GM23338 (cell line): ENCODE results near the gene CPT2. TPM values are rescaled to one million over a fixed set of nuclear protein-coding genes. Genes with fewer than 3 reads are reported as not detected.

Source experiments
- ATAC-seq: fragments of 200-7000 bp; cut with Tn5 transposase; 3 replicates; pipeline ENCODE4 v1.9.1; 2020
- DNase-seq: peaks from one replicate; pipeline ENCODE4 v3.0.0-alpha.2; 2015; ENCODE audit warnings: low spot score
- H2AFZ ChIP-seq: fragments of 200-600 bp; sonication (generic); 2 replicates; pipeline ENCODE4 v1.8.0; 2016; ENCODE audit warnings: antibody characterized with exemption, mild to moderate bottlenecking, moderate library complexity
- H3F3A ChIP-seq: fragments of 200-600 bp; sonication (generic); replicated peaks from 2 replicates; pipeline ENCODE4 v1.8.0; 2017; ENCODE audit warnings: antibody characterized with exemption, mixed run types, low read depth
- H3K27ac ChIP-seq: fragments of 200-600 bp; sonication (generic); 2 replicates; pipeline ENCODE4 v1.6.1; 2016; ENCODE audit warnings: low read depth
- H3K27me3 ChIP-seq: fragments of 200-600 bp; sonication (generic); 2 replicates; pipeline ENCODE4 v1.8.0; 2016; ENCODE audit warnings: mild to moderate bottlenecking, mixed run types, moderate library complexity; ENCODE audit not compliant: insufficient read depth
- H3K36me3 ChIP-seq: fragments of 200-600 bp; sonication (generic); 2 replicates; pipeline ENCODE4 v1.8.0; 2016; ENCODE audit warnings: mild to moderate bottlenecking; ENCODE audit not compliant: insufficient read depth
- H3K4me1 ChIP-seq: fragments of 200-600 bp; sonication (generic); 2 replicates; pipeline ENCODE4 v1.8.0; 2016; ENCODE audit warnings: mild to moderate bottlenecking, moderate library complexity; ENCODE audit not compliant: insufficient read depth
- H3K4me2 ChIP-seq: fragments of 200-600 bp; sonication (generic); 2 replicates; pipeline ENCODE4 v1.7.1; 2017; ENCODE audit warnings: mixed run types
- H3K4me3 ChIP-seq: fragments of 200-600 bp; sonication (generic); 2 replicates; pipeline ENCODE4 v1.6.1; 2016; ENCODE audit warnings: mixed run types
- H3K79me2 ChIP-seq: fragments of 200-600 bp; sonication (generic); replicated peaks from 2 replicates; pipeline ENCODE4 v1.8.0; 2017; ENCODE audit warnings: mild to moderate bottlenecking; ENCODE audit not compliant: insufficient read depth
- H3K9me2 ChIP-seq: fragments of 200-600 bp; sonication (generic); 2 replicates; pipeline ENCODE4 v1.8.0; 2017; ENCODE audit not compliant: insufficient read depth
- H4K20me1 ChIP-seq: fragments of 200-600 bp; sonication (generic); replicated peaks from 2 replicates; pipeline ENCODE4 v1.8.0; 2017; ENCODE audit warnings: mild to moderate bottlenecking; ENCODE audit not compliant: insufficient read depth
- H3K27ac Mint-ChIP-seq: 2 replicates; pipeline ENCODE4 v1.8.0; 2020; ENCODE audit warnings: inconsistent platforms, mild to moderate bottlenecking, moderate library complexity, mixed read lengths
- H3K27me3 Mint-ChIP-seq: 3 replicates; pipeline ENCODE4 v1.8.0; 2022; ENCODE audit warnings: low read depth, mild to moderate bottlenecking, moderate library complexity, mixed read lengths, inconsistent platforms; ENCODE audit not compliant: insufficient read depth, poor library complexity
- H3K36me3 Mint-ChIP-seq: 3 replicates; pipeline ENCODE4 v1.8.0; 2021; ENCODE audit warnings: low read depth, mild to moderate bottlenecking, inconsistent platforms, moderate library complexity, mixed read lengths
- H3K4me1 Mint-ChIP-seq: 3 replicates; pipeline ENCODE4 v1.8.0; 2020; ENCODE audit warnings: mild to moderate bottlenecking, inconsistent platforms, mixed read lengths
- H3K4me3 Mint-ChIP-seq: 3 replicates; pipeline ENCODE4 v1.8.0; 2021; ENCODE audit warnings: moderate library complexity, mild to moderate bottlenecking, inconsistent platforms, mixed read lengths
- H3K9me3 Mint-ChIP-seq: 3 replicates; pipeline ENCODE4 v1.8.0; 2020; ENCODE audit warnings: moderate library complexity, mild to moderate bottlenecking, inconsistent platforms, mixed read lengths
- CREB1 ChIP-seq: fragments of 250-450 bp; sonication (Bioruptor Pico); IDR thresholded peaks from 2 replicates; pipeline ENCODE4 v1.5.0; 2020; ENCODE audit warnings: low read depth, mild to moderate bottlenecking, moderate library complexity
- ETS1 ChIP-seq: IDR thresholded peaks from 2 replicates; pipeline ENCODE4 v1.6.1; 2016; ENCODE audit warnings: antibody characterized with exemption
- EZH2 ChIP-seq: fragments of 200-600 bp; sonication (generic); IDR thresholded peaks from one replicate; pipeline ENCODE4 v1.8.0; 2017; ENCODE audit warnings: antibody characterized with exemption, mild to moderate bottlenecking, low read depth; ENCODE audit not compliant: unreplicated experiment
- EZH2phosphoT487 ChIP-seq: fragments of 200-600 bp; sonication (generic); IDR thresholded peaks from one replicate; pipeline ENCODE4 v1.8.1; 2018; ENCODE audit warnings: antibody characterized with exemption; ENCODE audit not compliant: unreplicated experiment
- JUNB ChIP-seq: IDR thresholded peaks from one replicate; pipeline ENCODE4 v1.6.1; 2016; ENCODE audit warnings: antibody characterized with exemption; ENCODE audit not compliant: unreplicated experiment
- NANOG ChIP-seq: IDR thresholded peaks from 2 replicates; pipeline ENCODE4 v1.6.1; 2016; ENCODE audit warnings: antibody characterized with exemption, borderline replicate concordance
- POLR2AphosphoS5 ChIP-seq: IDR thresholded peaks from 2 replicates; pipeline ENCODE4 v1.6.1; 2016; ENCODE audit warnings: antibody characterized with exemption, low read depth
- STAT1 ChIP-seq: IDR thresholded peaks from one replicate; pipeline ENCODE4 v1.6.1; 2016; ENCODE audit warnings: antibody characterized with exemption; ENCODE audit not compliant: unreplicated experiment
- ZNF114 ChIP-seq: fragments of 250-450 bp; sonication (Bioruptor Pico); IDR thresholded peaks from 2 replicates; pipeline ENCODE4 v1.5.0; 2020; ENCODE audit warnings: mild to moderate bottlenecking, moderate library complexity
- ZNF331 ChIP-seq: fragments of 250-450 bp; sonication (Bioruptor Pico); IDR thresholded peaks from 2 replicates; pipeline ENCODE4 v1.5.0; 2020; ENCODE audit warnings: low read depth, mild to moderate bottlenecking, moderate library complexity
- ZNF462 ChIP-seq: fragments of 250-450 bp; sonication (Bioruptor Pico); IDR thresholded peaks from 2 replicates; pipeline ENCODE4 v1.5.0; 2020; ENCODE audit warnings: mild to moderate bottlenecking, moderate library complexity
- polyA plus RNA-seq: library from polyadenylated mRNA; unstranded; fragments of >200 nt; fragmentation: Nextera tagmentation; extraction: Ambion mirVana; gene quantifications from 2 replicates; pipeline ENCODE4 v1.2.1, GENCODE V29; 2016
- total RNA-seq: library from RNA; depleted of rRNA; stranded (reverse); fragments of >200 nt; shearing (Covaris generic); gene quantifications from 2 replicates; pipeline ENCODE4 v1.2.3, GENCODE V29; 2014
- TF ChIP-seq, protein P1 (sequence below), 2 experiments: fragments of 200-600 bp in 1 of 2; sonication (generic) in 1 of 2; conservative IDR thresholded peaks; 2 replicates each; pipeline versions ENCODE4 v1.5.1 to v1.6.1; 2016 to 2017; ENCODE audit warnings: antibody characterized with exemption in 2 of 2, low read depth in 2 of 2, mild to moderate bottlenecking in 2 of 2, moderate library complexity in 1 of 2
- TF ChIP-seq, protein P2 (sequence below): IDR thresholded peaks from one replicate; pipeline ENCODE4 v1.6.1; 2018; ENCODE audit warnings: antibody characterized with exemption; ENCODE audit not compliant: unreplicated experiment

Gene CPT2
- total and polyA plus RNA-seq, 2 experiments from 2014 or later: 11.2 to 30.6 TPM

- H3K79me2 ChIP-seq: no peaks in the 10 kb centered on the region
- 0 out of 2 replicates have a peak, but pooled peaks cover 3% of the 10 kb centered on the region for H3F3A ChIP-seq
- no peaks in the 10 kb centered on the region for H4K20me1 ChIP-seq
- no peaks in the 10 kb centered on the region for H3K36me3 ChIP-seq
- H3K4me1 ChIP-seq: peaks cover 28% of the 10 kb centered on the region
- no peaks in the 10 kb centered on the region for H3K27me3 ChIP-seq
- H2AFZ ChIP-seq: no peak overlapping the region
- no peaks in the 10 kb centered on the region for H3K9me2 ChIP-seq
- ATAC-seq: no peak
- no peak overlapping the region for H3K4me3 Mint-ChIP-seq
- TF ChIP-seq EZH2 (no peak), STAT1 (no peak), ETS1 (no peak), NANOG (no peak), CREB1 (no peak), ZNF462 (CRISPR knock-in tag) (no peak), ZNF114 (CRISPR knock-in tag) (no peak), POLR2AphosphoS5 (no peak), EZH2phosphoT487 (no peak), ZNF331 (no peak), JUNB (no peak)
- TF ChIP-seq, protein P1, sequence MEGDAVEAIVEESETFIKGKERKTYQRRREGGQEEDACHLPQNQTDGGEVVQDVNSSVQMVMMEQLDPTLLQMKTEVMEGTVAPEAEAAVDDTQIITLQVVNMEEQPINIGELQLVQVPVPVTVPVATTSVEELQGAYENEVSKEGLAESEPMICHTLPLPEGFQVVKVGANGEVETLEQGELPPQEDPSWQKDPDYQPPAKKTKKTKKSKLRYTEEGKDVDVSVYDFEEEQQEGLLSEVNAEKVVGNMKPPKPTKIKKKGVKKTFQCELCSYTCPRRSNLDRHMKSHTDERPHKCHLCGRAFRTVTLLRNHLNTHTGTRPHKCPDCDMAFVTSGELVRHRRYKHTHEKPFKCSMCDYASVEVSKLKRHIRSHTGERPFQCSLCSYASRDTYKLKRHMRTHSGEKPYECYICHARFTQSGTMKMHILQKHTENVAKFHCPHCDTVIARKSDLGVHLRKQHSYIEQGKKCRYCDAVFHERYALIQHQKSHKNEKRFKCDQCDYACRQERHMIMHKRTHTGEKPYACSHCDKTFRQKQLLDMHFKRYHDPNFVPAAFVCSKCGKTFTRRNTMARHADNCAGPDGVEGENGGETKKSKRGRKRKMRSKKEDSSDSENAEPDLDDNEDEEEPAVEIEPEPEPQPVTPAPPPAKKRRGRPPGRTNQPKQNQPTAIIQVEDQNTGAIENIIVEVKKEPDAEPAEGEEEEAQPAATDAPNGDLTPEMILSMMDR (conservative IDR thresholded peaks at IDR 0.05; ENCODE audit: low read depth in 2 of 2): no peak
- TF ChIP-seq, protein P2, sequence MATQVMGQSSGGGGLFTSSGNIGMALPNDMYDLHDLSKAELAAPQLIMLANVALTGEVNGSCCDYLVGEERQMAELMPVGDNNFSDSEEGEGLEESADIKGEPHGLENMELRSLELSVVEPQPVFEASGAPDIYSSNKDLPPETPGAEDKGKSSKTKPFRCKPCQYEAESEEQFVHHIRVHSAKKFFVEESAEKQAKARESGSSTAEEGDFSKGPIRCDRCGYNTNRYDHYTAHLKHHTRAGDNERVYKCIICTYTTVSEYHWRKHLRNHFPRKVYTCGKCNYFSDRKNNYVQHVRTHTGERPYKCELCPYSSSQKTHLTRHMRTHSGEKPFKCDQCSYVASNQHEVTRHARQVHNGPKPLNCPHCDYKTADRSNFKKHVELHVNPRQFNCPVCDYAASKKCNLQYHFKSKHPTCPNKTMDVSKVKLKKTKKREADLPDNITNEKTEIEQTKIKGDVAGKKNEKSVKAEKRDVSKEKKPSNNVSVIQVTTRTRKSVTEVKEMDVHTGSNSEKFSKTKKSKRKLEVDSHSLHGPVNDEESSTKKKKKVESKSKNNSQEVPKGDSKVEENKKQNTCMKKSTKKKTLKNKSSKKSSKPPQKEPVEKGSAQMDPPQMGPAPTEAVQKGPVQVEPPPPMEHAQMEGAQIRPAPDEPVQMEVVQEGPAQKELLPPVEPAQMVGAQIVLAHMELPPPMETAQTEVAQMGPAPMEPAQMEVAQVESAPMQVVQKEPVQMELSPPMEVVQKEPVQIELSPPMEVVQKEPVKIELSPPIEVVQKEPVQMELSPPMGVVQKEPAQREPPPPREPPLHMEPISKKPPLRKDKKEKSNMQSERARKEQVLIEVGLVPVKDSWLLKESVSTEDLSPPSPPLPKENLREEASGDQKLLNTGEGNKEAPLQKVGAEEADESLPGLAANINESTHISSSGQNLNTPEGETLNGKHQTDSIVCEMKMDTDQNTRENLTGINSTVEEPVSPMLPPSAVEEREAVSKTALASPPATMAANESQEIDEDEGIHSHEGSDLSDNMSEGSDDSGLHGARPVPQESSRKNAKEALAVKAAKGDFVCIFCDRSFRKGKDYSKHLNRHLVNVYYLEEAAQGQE: no peak
- no peak overlapping the region for H3K4me3 ChIP-seq
- no peaks in the 10 kb centered on the region for H3K36me3 Mint-ChIP-seq
- DNase-seq: no peak
- no peak overlapping the region for H3K27ac Mint-ChIP-seq
- H3K27me3 Mint-ChIP-seq: peaks cover 3% of the 10 kb centered on the region
- H3K9me3 Mint-ChIP-seq: no peaks in the 10 kb centered on the region
- no peak overlapping the region for H3K27ac ChIP-seq
- H3K4me2 ChIP-seq: no peak overlapping the region
- H3K4me1 Mint-ChIP-seq: peaks cover 22% of the 10 kb centered on the region
Observed at GRCh38 chr1:53160924-53161378, 35.7 kb upstream of the CPT2 start.
